Neural progenitor cell (in vitro differentiated cells): ENCODE data around the gene KCP. TPM values are rescaled to one million over a fixed set of nuclear protein-coding genes. Genes with fewer than 3 reads are reported as not detected.

ENCODE experiments used
- DNase-seq: peaks from one replicate; pipeline ENCODE4 v3.0.0-alpha.2; 2016; ENCODE audit warnings: low spot score
- H2AFZ ChIP-seq: fragments of 200-600 bp; sonication (generic); replicated peaks from 2 replicates; pipeline ENCODE4 v1.6.1; 2016; ENCODE audit warnings: antibody characterized with exemption
- H3F3A ChIP-seq: fragments of 200-600 bp; sonication (generic); 2 replicates; pipeline ENCODE4 v1.6.1; 2016; ENCODE audit warnings: antibody characterized with exemption, low read depth
- H3K27ac ChIP-seq: fragments of 200-600 bp; sonication (generic); 2 replicates; pipeline ENCODE4 v1.5.1; 2016; ENCODE audit warnings: mild to moderate bottlenecking
- H3K27me3 ChIP-seq: fragments of 200-600 bp; sonication (generic); 2 replicates; pipeline ENCODE4 v1.6.1; 2016; ENCODE audit warnings: mild to moderate bottlenecking, moderate library complexity
- H3K36me3 ChIP-seq: fragments of 200-600 bp; sonication (generic); 2 replicates; pipeline ENCODE4 v1.5.1; 2016
- H3K4me1 ChIP-seq: fragments of 200-600 bp; sonication (generic); 2 replicates; pipeline ENCODE4 v1.6.1; 2016; ENCODE audit warnings: mixed run types
- H3K4me2 ChIP-seq: fragments of 200-600 bp; sonication (generic); 2 replicates; pipeline ENCODE4 v1.6.1; 2016
- H3K4me3 ChIP-seq: fragments of 200-600 bp; sonication (generic); 2 replicates; pipeline ENCODE4 v1.5.1; 2016
- H3K79me2 ChIP-seq: fragments of 200-600 bp; sonication (generic); 2 replicates; pipeline ENCODE4 v1.6.1; 2016; ENCODE audit warnings: low read depth
- H3K9ac ChIP-seq: fragments of 200-600 bp; sonication (generic); 2 replicates; pipeline ENCODE4 v1.6.1; 2016
- H3K9me3 ChIP-seq: fragments of 200-600 bp; sonication (generic); 2 replicates; pipeline ENCODE4 v1.5.1; 2016; ENCODE audit warnings: low read depth
- H4K20me1 ChIP-seq: fragments of 200-600 bp; sonication (generic); 2 replicates; pipeline ENCODE4 v1.6.1; 2016; ENCODE audit warnings: low read depth
- H3K27ac Mint-ChIP-seq: 3 replicates; pipeline ENCODE4 v1.8.0; 2021; ENCODE audit warnings: mixed read lengths
- H3K27me3 Mint-ChIP-seq: 2 replicates; pipeline ENCODE4 v1.8.0; 2022; ENCODE audit warnings: low read depth, mild to moderate bottlenecking, inconsistent platforms, moderate library complexity, mixed read lengths; ENCODE audit not compliant: insufficient read depth
- H3K36me3 Mint-ChIP-seq: 3 replicates; pipeline ENCODE4 v1.8.0; 2021; ENCODE audit warnings: mixed read lengths
- H3K4me1 Mint-ChIP-seq: 3 replicates; pipeline ENCODE4 v1.8.0; 2021; ENCODE audit warnings: mixed read lengths
- H3K4me3 Mint-ChIP-seq: 3 replicates; pipeline ENCODE4 v1.8.0; 2021; ENCODE audit warnings: mild to moderate bottlenecking, moderate library complexity, mixed read lengths
- H3K9me3 Mint-ChIP-seq: 3 replicates; pipeline ENCODE4 v1.8.0; 2020; ENCODE audit warnings: mixed read lengths
- CTCF ChIP-seq: fragments of 200-600 bp; sonication (generic); IDR thresholded peaks from 2 replicates; pipeline ENCODE4 v1.5.1; 2017; ENCODE audit warnings: antibody characterized with exemption, mild to moderate bottlenecking
- EZH2 ChIP-seq: fragments of 200-600 bp; sonication (generic); IDR thresholded peaks from 2 replicates; pipeline ENCODE4 v1.6.1; 2017; ENCODE audit warnings: antibody characterized with exemption, mild to moderate bottlenecking, moderate library complexity
- EZH2phosphoT487 ChIP-seq: fragments of 200-600 bp; sonication (generic); IDR thresholded peaks from 2 replicates; pipeline ENCODE4 v1.6.1; 2017; ENCODE audit warnings: antibody characterized with exemption
- total RNA-seq: library from RNA; depleted of rRNA; stranded (reverse); fragments of >200 nt; gene quantifications from 2 replicates; pipeline ENCODE4 v1.2.3, GENCODE V29; 2015; ENCODE audit warnings: low replicate concordance

The KCP gene
- total RNA-seq, 1 donor from 2014 or later, result 0.06 TPM

GRCh38 chr7:128912281-128912680 is 1.8 kb upstream of the KCP start:
- Histone ChIP-seq H3K9ac (no peak overlapping the region), H4K20me1 (no peaks in the 10 kb centered on the region), H3K36me3 (no peaks in the 10 kb centered on the region), H3K4me2 (no peak overlapping the region), H3K27ac (no peak overlapping the region), H3F3A (peaks cover 33% of the 10 kb centered on the region), H3K4me1 (peaks cover 29% of the 10 kb centered on the region), H3K4me3 (no peak overlapping the region), H3K27me3 (peaks cover 58% of the 10 kb centered on the region), H3K9me3 (no peaks in the 10 kb centered on the region), H3K79me2 (no peaks in the 10 kb centered on the region), H2AFZ (no peak overlapping the region)
- no peaks in the 10 kb centered on the region for H3K9me3 Mint-ChIP-seq
- H3K27ac Mint-ChIP-seq, result no peak overlapping the region
- peaks cover 45% of the 10 kb centered on the region for H3K4me1 Mint-ChIP-seq
- H3K4me3 Mint-ChIP-seq, result peak overlapping the region; percentile 52
- DNase-seq, result no peak
- TF ChIP-seq CTCF (no peak), EZH2 (no peak), EZH2phosphoT487 (no peak)
- H3K36me3 Mint-ChIP-seq, result no peaks in the 10 kb centered on the region
- peaks cover 23% of the 10 kb centered on the region for H3K27me3 Mint-ChIP-seq

- peaks cover 45% of the 10 kb centered on the region for H3K4me1 Mint-ChIP-seq
- H3K36me3 ChIP-seq, result no peaks in the 10 kb centered on the region
- no peaks in the 10 kb centered on the region for H3K9me3 Mint-ChIP-seq
- H4K20me1 ChIP-seq, result no peaks in the 10 kb centered on the region
- TF ChIP-seq CTCF (no peak), EZH2phosphoT487 (no peak), EZH2 (no peak)
- no peak overlapping the region for H2AFZ ChIP-seq
- H3K36me3 Mint-ChIP-seq, result no peaks in the 10 kb centered on the region
- no peaks in the 10 kb centered on the region for H3K79me2 ChIP-seq
- H3K27me3 Mint-ChIP-seq, result peaks cover 19% of the 10 kb centered on the region
- H3K4me3 Mint-ChIP-seq, result peak overlapping the region; percentile 74
- peaks cover 29% of the 10 kb centered on the region for H3K4me1 ChIP-seq
- H3K4me3 ChIP-seq, result no peak overlapping the region
- peaks cover 50% of the 10 kb centered on the region for H3K27me3 ChIP-seq
- H3K9me3 ChIP-seq, result no peaks in the 10 kb centered on the region
- peak; percentile 60 for DNase-seq
- no peak overlapping the region for H3K27ac ChIP-seq
- peaks cover 33% of the 10 kb centered on the region for H3F3A ChIP-seq
- peak overlapping the region; percentile 24 for H3K4me2 ChIP-seq
- peak overlapping the region; percentile 57 for H3K27ac Mint-ChIP-seq
- H3K9ac ChIP-seq, result no peak overlapping the region
Measured at GRCh38 chr7:128911423-128912031, 1.0 kb upstream of the KCP start.

DNA sequence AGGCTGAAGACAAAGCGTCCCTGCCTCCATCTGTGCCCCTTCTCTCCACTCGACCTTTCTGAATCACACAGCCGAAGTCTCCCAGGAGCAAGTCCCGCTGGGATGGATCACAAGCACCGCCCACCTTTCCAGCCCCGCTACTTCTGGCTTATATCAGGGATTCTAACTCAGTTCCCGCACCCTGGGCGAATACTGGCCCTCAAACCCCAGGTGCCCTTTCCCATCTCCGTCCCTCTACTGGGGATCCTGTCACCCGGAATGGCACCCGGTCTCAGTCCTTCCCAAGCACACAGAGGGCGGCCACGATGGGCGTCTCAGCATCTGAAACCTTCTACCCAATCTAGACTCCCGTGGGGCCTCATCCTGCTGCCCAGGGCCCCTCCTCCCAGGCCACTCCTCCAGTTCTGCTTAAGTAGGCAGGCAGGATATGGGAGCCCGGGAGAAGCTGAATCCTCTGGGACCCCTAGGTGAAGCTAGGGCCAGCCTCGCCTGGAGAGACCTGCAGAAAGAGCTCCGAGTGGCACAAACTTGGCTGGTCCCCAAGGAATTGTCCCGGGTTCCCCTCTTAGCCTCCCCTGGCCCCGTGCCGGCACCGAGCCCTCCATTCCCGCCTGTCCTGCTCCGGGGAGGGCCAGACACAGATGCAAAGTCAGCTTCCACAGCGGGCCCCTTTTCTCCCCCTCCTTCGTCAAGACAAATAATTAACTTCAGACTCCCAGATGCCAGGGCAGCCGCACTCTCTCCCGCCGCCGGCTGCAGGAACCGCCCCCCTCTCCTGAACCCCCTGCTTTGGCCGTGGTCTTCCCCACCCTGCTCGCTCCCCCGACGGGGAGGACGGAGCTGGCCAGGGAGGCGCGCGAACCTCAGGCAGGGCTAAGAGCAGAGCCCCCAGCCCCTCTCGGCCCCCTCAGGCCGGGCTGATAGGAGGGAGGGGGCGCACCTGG is 612 bp downstream of the KCP start:
- H3K36me3 ChIP-seq, result no peaks in the 10 kb centered on the region
- peak overlapping the region; percentile 78 for H3K4me3 Mint-ChIP-seq
- no peak overlapping the region for H3K9ac ChIP-seq
- no peak overlapping the region for H3K27ac ChIP-seq
- peaks cover 29% of the 10 kb centered on the region for H3K4me1 ChIP-seq
- H4K20me1 ChIP-seq, result no peaks in the 10 kb centered on the region
- H3K27me3 Mint-ChIP-seq, result peaks cover 19% of the 10 kb centered on the region
- no peaks in the 10 kb centered on the region for H3K9me3 Mint-ChIP-seq
- TF ChIP-seq EZH2phosphoT487, result no peak
- TF ChIP-seq CTCF, result no peak
- peak; percentile 64 for TF ChIP-seq EZH2
- peak overlapping the region; percentile 72 for H3K4me2 ChIP-seq
- peaks cover 34% of the 10 kb centered on the region for H3K27me3 ChIP-seq
- peak; percentile 70 for DNase-seq
- no peaks in the 10 kb centered on the region for H3K36me3 Mint-ChIP-seq
- no peaks in the 10 kb centered on the region for H3K9me3 ChIP-seq
- H3F3A ChIP-seq, result peaks cover 33% of the 10 kb centered on the region
- peaks cover 42% of the 10 kb centered on the region for H3K4me1 Mint-ChIP-seq
- H2AFZ ChIP-seq, result peak overlapping the region; percentile 93
- peak overlapping the region; percentile 48 for H3K4me3 ChIP-seq
- no peaks in the 10 kb centered on the region for H3K79me2 ChIP-seq
- no peak overlapping the region for H3K27ac Mint-ChIP-seq
